ENCODE results near the gene GPR160. TPM values are rescaled to one million over a fixed set of nuclear protein-coding genes. Genes with fewer than 3 reads are reported as not detected.

Gene GPR160
- total and polyA plus RNA-seq, 2 experiments from 2014 or later: 52.2 to 87.9 TPM

GRCh38 chr3:170089862-170090600 lies 52.2 kb downstream of the GPR160 start:
- Histone ChIP-seq H3K4me3 (no peak overlapping the region), H3K27me3 (no peaks in the 10 kb centered on the region), H3K36me3 (replicated peaks; ENCODE audit: insufficient read depth, low read depth) (no peaks in the 10 kb centered on the region), H4K20me1 (ENCODE audit: insufficient read depth, poor library complexity, severe bottlenecking) (peaks cover under 1% of the 10 kb centered on the region), H3K9me2 (replicated peaks; ENCODE audit: insufficient read depth) (no peaks in the 10 kb centered on the region), H3K79me2 (peaks cover 3% of the 10 kb centered on the region), H3K4me1 (ENCODE audit: insufficient read depth) (no peaks in the 10 kb centered on the region), H3K4me2 (no peak overlapping the region), H2AFZ (no peak overlapping the region), H3K9me3 (ENCODE audit: low read depth) (no peaks in the 10 kb centered on the region), H3K27ac (no peak overlapping the region)
- no peak for DNase-seq (ENCODE audit: low spot score)
- no peak for TF ChIP-seq EZH2phosphoT487 (IDR thresholded peaks at IDR 0.05; ENCODE audit: low read depth, severe bottlenecking, unreplicated experiment)
- TF ChIP-seq EZH2 (IDR thresholded peaks at IDR 0.05; ENCODE audit: borderline replicate concordance): no peak
- no peak for TF ChIP-seq CTCF (IDR thresholded peaks at IDR 0.05; ENCODE audit: poor library complexity)
- 99% methylated on average over 3 of the region's 3 CpGs for WGBS (ENCODE audit: low lambda C conversion rate, missing lambda C conversion rate)

- no peak for DNase-seq (ENCODE audit: low spot score)
- Histone ChIP-seq H3K4me3 (no peak overlapping the region), H3K27me3 (no peaks in the 10 kb centered on the region), H3K36me3 (replicated peaks; ENCODE audit: insufficient read depth, low read depth) (no peaks in the 10 kb centered on the region), H3K27ac (no peak overlapping the region), H2AFZ (no peak overlapping the region), H3K4me1 (ENCODE audit: insufficient read depth) (no peaks in the 10 kb centered on the region), H3K9me3 (ENCODE audit: low read depth) (no peaks in the 10 kb centered on the region), H3K9me2 (replicated peaks; ENCODE audit: insufficient read depth) (no peaks in the 10 kb centered on the region), H3K4me2 (no peak overlapping the region), H3K79me2 (peaks cover 3% of the 10 kb centered on the region), H4K20me1 (ENCODE audit: insufficient read depth, poor library complexity, severe bottlenecking) (no peaks in the 10 kb centered on the region)
- TF ChIP-seq CTCF (IDR thresholded peaks at IDR 0.05; ENCODE audit: poor library complexity) (no peak), EZH2phosphoT487 (IDR thresholded peaks at IDR 0.05; ENCODE audit: low read depth, severe bottlenecking, unreplicated experiment) (no peak), EZH2 (IDR thresholded peaks at IDR 0.05; ENCODE audit: borderline replicate concordance) (no peak)
These were observed 52.8 kb downstream of the GPR160 start for GRCh38 chr3:170090601-170090981.

GRCh38 chr3:170092907-170093306 lies 55.1 kb downstream of the GPR160 start:
- TF ChIP-seq EZH2 (IDR thresholded peaks at IDR 0.05; ENCODE audit: borderline replicate concordance): no peak
- no peak for TF ChIP-seq EZH2phosphoT487 (IDR thresholded peaks at IDR 0.05; ENCODE audit: low read depth, severe bottlenecking, unreplicated experiment)
- TF ChIP-seq CTCF (IDR thresholded peaks at IDR 0.05; ENCODE audit: poor library complexity): no peak
- no peak for DNase-seq (ENCODE audit: low spot score)
- 97% methylated on average over 3 of the region's 3 CpGs for WGBS (ENCODE audit: low lambda C conversion rate, missing lambda C conversion rate)
- Histone ChIP-seq H3K9me3 (ENCODE audit: low read depth) (no peaks in the 10 kb centered on the region), H3K27ac (no peak overlapping the region), H3K4me2 (no peak overlapping the region), H4K20me1 (ENCODE audit: insufficient read depth, poor library complexity, severe bottlenecking) (no peaks in the 10 kb centered on the region), H3K4me3 (no peak overlapping the region), H3K4me1 (ENCODE audit: insufficient read depth) (no peaks in the 10 kb centered on the region), H2AFZ (no peak overlapping the region), H3K36me3 (replicated peaks; ENCODE audit: insufficient read depth, low read depth) (no peaks in the 10 kb centered on the region), H3K27me3 (no peaks in the 10 kb centered on the region), H3K9me2 (replicated peaks; ENCODE audit: insufficient read depth) (no peaks in the 10 kb centered on the region), H3K79me2 (peaks cover 3% of the 10 kb centered on the region)
